ENCODE data around the gene MRPS18A.

MRPS18A gene

DNA sequence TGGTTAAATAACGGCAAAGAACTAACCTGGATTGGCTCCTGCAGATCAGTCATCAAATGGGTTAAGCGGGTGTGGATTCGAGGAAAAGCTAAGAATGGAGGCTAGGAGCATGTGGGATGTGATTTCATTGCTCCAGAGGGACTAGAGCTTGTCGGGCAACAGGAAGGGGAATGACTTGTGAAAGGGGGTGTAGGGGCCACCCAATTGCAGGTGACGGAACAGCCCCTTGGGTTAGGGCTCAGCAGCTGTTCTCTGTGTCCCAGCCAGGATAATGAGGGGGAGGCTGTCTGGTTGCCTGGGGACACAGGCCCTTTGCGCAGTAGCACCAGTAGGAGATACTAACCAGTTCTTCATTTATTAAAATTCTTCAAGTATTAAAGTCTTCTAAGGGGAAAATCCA lies 25.0 kb upstream of the MRPS18A start:
- TF ChIP-seq, protein P1, sequence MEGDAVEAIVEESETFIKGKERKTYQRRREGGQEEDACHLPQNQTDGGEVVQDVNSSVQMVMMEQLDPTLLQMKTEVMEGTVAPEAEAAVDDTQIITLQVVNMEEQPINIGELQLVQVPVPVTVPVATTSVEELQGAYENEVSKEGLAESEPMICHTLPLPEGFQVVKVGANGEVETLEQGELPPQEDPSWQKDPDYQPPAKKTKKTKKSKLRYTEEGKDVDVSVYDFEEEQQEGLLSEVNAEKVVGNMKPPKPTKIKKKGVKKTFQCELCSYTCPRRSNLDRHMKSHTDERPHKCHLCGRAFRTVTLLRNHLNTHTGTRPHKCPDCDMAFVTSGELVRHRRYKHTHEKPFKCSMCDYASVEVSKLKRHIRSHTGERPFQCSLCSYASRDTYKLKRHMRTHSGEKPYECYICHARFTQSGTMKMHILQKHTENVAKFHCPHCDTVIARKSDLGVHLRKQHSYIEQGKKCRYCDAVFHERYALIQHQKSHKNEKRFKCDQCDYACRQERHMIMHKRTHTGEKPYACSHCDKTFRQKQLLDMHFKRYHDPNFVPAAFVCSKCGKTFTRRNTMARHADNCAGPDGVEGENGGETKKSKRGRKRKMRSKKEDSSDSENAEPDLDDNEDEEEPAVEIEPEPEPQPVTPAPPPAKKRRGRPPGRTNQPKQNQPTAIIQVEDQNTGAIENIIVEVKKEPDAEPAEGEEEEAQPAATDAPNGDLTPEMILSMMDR (IDR thresholded peaks at IDR 0.05; ENCODE audit: borderline replicate concordance, control extremely low read depth, extremely low read depth, insufficient read depth, missing control alignments): no peak
- DNase-seq (ENCODE audit: low spot score): no peak
- in situ Hi-C loops (cut with MboI; ENCODE audit: low sequenced_read_pairs, unreplicated experiment): no loop called here

DNA sequence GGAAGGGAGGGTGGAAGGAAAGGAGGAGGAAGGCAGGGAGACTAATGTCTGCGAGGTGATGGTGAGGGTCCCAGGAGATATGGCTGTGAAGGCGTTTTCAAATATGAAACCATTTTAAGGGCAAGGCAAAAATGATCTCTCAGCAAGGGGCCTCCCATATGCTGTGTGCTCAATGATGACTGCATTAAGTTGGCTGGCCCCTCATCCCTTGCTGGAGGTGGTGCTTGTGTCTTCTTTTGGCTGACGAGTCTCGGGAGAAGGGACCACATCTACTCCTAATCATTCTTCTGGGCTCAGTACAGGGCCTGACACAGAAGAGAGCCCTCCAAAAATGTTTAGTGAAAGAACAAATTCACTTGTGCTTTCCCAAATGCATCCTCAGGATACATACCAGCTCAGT lies 23.0 kb upstream of the MRPS18A start:
- in situ Hi-C loops (cut with MboI; ENCODE audit: low sequenced_read_pairs, unreplicated experiment): no loop called here
- no peak for DNase-seq (ENCODE audit: low spot score)
- TF ChIP-seq, protein P1 (IDR thresholded peaks at IDR 0.05; ENCODE audit: borderline replicate concordance, control extremely low read depth, extremely low read depth, insufficient read depth, missing control alignments): no peak

DNA sequence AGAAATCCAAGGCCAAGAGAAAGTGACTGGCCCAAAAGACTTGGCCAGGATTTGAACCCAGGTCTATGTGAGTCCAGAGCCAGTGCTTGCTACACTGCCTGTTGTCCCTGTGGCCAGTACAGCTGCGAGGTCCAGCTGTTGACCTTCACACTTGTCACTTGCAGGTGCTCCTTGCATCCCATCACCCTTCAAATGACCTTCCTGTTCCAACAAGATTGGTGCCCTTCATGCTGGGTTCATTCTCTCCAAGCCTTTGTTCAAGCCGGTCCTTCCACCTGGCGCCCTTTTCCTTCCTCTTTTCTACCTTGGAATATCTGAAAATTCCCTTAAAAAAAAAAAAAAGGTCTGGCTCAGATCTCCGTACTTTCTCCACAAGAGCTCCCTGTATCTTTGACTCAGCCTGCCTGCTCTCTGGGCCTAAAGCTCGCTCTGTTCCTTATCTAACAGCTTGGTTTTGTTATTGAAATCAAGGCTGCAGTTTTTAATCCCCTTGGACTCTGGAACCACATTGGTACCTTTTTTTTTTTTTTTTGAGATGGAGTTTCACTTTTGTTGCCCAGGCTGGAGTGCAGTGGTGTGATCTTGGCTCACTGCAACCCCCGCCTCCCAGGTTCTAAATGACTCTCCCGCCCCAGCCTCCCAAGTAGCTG lies 22.2 kb upstream of the MRPS18A start:
- TF ChIP-seq, protein P1 (IDR thresholded peaks at IDR 0.05; ENCODE audit: borderline replicate concordance, control extremely low read depth, extremely low read depth, insufficient read depth, missing control alignments): no peak
- in situ Hi-C loops (cut with MboI; ENCODE audit: low sequenced_read_pairs, unreplicated experiment): no loop called here
- no peak for DNase-seq (ENCODE audit: low spot score)

DNA sequence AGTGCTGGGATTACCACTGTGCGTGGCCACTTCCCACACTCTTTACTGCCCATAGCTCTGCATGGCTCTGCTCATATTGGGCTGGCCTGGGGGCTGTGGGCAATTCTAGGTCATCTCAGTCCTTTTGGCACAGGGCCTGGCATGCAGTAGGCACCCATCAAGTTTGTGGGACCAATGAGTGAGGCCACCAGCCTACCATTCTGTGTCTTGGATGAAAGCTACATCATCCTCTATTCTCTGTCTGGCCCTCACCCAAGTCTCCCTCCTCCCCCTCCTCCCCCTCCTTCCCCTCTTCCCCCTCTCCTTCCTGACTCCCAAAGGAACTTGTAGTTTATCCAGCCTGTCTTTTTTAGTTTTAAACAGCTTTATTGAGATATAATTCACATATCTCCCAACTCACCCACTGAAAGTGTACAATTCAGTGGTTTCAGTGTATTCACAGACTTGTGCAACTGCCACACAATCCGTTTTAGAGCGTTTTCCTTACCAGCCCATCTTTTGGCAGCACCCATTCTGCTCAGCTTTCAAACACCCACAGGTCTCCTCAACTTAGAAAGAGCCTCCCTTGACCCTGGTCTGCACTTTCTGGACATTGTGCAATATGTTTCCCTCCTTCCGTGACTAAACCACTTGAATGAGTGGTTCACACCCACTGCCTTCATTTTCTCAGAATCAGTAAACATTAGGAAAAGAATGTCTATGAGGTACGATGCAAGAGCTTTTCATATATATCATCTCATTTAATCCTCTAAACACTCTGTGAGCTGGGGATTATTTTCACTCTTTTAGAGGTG lies 21.5 kb upstream of the MRPS18A start:
- in situ Hi-C loops (cut with MboI; ENCODE audit: low sequenced_read_pairs, unreplicated experiment): no loop called here
- no peak for DNase-seq (ENCODE audit: low spot score)
- TF ChIP-seq, protein P1 (IDR thresholded peaks at IDR 0.05; ENCODE audit: borderline replicate concordance, control extremely low read depth, extremely low read depth, insufficient read depth, missing control alignments): no peak

DNA sequence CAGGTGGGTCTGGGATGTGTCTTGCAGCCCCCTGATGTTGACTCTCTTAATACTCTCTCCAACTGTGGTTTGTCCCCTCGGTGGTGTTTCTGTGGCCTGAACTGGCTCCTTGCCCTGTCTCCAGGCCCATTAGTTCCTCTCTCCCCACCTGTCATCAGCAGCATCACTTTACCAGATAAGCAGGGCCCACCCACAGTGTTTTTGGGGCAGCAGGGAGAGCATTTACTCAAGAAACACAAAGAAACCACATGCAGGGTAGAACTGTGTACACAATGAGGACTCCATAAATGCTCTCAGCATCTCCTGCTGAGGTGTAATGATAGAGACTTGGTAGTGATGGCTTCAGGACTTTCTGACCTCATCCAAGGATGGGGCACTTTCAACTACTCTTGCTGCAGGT lies 20.2 kb upstream of the MRPS18A start:
- DNase-seq (ENCODE audit: low spot score): no peak
- TF ChIP-seq, protein P1 (IDR thresholded peaks at IDR 0.05; ENCODE audit: borderline replicate concordance, control extremely low read depth, extremely low read depth, insufficient read depth, missing control alignments): no peak
- in situ Hi-C loops (cut with MboI; ENCODE audit: low sequenced_read_pairs, unreplicated experiment): no loop called here

DNA sequence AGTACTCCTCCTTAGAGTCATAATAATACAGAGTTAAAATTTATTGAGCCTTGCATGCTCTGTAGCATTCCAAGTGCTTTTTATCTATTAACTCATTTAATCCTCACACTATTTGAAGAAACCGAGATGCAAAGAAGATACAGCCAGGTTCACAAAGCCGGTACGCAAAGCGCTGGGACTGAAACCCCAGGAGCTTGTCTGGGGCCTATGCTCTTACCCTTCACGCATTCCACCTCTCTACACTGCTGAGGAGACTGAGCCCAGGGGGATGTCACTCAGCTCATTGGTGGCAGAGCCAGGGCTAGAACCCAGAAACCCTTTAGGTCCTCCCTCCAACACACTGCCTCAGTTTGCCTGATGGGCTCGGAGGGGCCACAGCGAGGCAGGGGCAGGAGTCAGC lies 19.7 kb upstream of the MRPS18A start:
- TF ChIP-seq, protein P1 (IDR thresholded peaks at IDR 0.05; ENCODE audit: borderline replicate concordance, control extremely low read depth, extremely low read depth, insufficient read depth, missing control alignments): no peak
- no peak for DNase-seq (ENCODE audit: low spot score)
- in situ Hi-C loops (cut with MboI; ENCODE audit: low sequenced_read_pairs, unreplicated experiment): no loop called here

Data from GM13976 (cell line).